Ishikawa (cell line): ENCODE results near the gene CFAP97.

Source experiments
- CEBPB ChIP-seq: IDR thresholded peaks from 2 replicates; pipeline ENCODE4 v1.6.1; 2012
- CREB1 ChIP-seq: IDR thresholded peaks from 2 replicates; pipeline ENCODE4 v1.6.1; 2012; ENCODE audit warnings: low read depth
- EGR1 ChIP-seq: IDR thresholded peaks from 2 replicates; pipeline ENCODE4 v1.6.1; 2012
- EP300 ChIP-seq: IDR thresholded peaks from 2 replicates; pipeline ENCODE4 v1.6.1; 2012; ENCODE audit warnings: borderline replicate concordance
- FOXM1 ChIP-seq: IDR thresholded peaks from 2 replicates; pipeline ENCODE4 v1.6.1; 2012; ENCODE audit warnings: low read depth, borderline replicate concordance
- NFIC ChIP-seq: IDR thresholded peaks from 2 replicates; pipeline ENCODE4 v1.6.1; 2012
- RAD21 ChIP-seq: IDR thresholded peaks from 2 replicates; pipeline ENCODE4 v1.6.1; 2012; ENCODE audit warnings: low read depth
- TAF1 ChIP-seq: IDR thresholded peaks from 2 replicates; pipeline ENCODE4 v1.6.1; 2012; ENCODE audit warnings: low read depth, mild to moderate bottlenecking
- TCF12 ChIP-seq: IDR thresholded peaks from 2 replicates; pipeline ENCODE4 v1.6.1; 2012; ENCODE audit warnings: low read depth
- TEAD4 ChIP-seq: IDR thresholded peaks from 2 replicates; pipeline ENCODE4 v1.6.1; 2012
- YY1 ChIP-seq: IDR thresholded peaks from 2 replicates; pipeline ENCODE4 v1.6.1; 2012; ENCODE audit warnings: low read depth
- ZBTB7A ChIP-seq: IDR thresholded peaks from 2 replicates; pipeline ENCODE4 v1.6.1; 2012; ENCODE audit warnings: low read depth
- TF ChIP-seq, protein P1 (sequence below): IDR thresholded peaks from 2 replicates; pipeline ENCODE4 v1.6.1; 2012
- TF ChIP-seq, protein P2 (sequence below): IDR thresholded peaks from 2 replicates; pipeline ENCODE4 v1.6.1; 2012; ENCODE audit warnings: low read depth, mild to moderate bottlenecking
- TF ChIP-seq, protein P3 (sequence below): IDR thresholded peaks from 2 replicates; pipeline ENCODE4 v1.6.1; 2012

Gene CFAP97

DNA sequence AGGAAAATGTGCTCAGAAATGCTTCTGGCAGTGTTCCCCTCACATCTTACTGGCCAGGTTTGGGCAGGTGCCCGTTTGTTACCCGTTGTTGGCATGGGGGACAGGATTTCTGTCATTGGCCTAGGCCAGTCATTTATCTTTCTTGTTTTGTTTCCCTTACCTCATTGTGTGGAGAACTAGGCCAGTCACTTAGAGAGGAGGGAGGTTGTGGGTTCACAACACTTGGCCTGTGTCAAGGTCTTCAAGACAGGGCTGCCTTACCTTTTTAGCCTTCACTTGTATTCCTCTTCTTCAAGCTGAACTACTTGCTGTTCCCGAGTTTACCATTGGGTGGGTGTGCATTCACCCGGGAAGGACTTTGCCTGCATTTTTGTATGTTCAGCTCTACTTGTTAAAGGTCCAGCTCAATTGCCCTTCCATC lies 23.3 kb upstream of the CFAP97 start:
- no peak for TF ChIP-seq FOXM1
- TF ChIP-seq YY1, result no peak
- peak; percentile 29; the same call in 1 of the 2 replicates for TF ChIP-seq RAD21

DNA sequence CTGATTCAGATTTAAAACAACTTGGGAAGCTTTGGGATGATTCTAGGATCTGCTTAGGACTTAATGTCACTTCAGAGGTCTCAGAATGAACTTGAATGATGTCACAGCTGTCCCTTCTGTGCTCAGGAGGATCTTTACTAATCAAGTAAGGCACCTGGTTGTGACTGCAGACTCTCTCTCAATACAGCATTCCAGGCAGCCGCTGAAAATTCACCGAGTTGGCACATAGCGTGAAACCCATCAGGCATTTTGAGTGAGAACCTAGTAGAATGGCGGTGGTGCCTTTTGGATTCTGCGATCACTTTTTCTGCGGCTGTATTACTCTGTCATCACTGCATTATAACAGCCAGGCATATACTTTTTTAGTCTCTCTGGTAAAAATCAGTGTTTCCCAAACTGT lies 22.1 kb upstream of the CFAP97 start:
- TF ChIP-seq EGR1, result no peak
- TF ChIP-seq TCF12, result no peak
- TF ChIP-seq, protein P1, sequence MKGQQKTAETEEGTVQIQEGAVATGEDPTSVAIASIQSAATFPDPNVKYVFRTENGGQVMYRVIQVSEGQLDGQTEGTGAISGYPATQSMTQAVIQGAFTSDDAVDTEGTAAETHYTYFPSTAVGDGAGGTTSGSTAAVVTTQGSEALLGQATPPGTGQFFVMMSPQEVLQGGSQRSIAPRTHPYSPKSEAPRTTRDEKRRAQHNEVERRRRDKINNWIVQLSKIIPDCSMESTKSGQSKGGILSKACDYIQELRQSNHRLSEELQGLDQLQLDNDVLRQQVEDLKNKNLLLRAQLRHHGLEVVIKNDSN, result no peak
- TF ChIP-seq CREB1, result no peak
- no peak for TF ChIP-seq TEAD4
- no peak for TF ChIP-seq FOXM1
- TF ChIP-seq, protein P2, sequence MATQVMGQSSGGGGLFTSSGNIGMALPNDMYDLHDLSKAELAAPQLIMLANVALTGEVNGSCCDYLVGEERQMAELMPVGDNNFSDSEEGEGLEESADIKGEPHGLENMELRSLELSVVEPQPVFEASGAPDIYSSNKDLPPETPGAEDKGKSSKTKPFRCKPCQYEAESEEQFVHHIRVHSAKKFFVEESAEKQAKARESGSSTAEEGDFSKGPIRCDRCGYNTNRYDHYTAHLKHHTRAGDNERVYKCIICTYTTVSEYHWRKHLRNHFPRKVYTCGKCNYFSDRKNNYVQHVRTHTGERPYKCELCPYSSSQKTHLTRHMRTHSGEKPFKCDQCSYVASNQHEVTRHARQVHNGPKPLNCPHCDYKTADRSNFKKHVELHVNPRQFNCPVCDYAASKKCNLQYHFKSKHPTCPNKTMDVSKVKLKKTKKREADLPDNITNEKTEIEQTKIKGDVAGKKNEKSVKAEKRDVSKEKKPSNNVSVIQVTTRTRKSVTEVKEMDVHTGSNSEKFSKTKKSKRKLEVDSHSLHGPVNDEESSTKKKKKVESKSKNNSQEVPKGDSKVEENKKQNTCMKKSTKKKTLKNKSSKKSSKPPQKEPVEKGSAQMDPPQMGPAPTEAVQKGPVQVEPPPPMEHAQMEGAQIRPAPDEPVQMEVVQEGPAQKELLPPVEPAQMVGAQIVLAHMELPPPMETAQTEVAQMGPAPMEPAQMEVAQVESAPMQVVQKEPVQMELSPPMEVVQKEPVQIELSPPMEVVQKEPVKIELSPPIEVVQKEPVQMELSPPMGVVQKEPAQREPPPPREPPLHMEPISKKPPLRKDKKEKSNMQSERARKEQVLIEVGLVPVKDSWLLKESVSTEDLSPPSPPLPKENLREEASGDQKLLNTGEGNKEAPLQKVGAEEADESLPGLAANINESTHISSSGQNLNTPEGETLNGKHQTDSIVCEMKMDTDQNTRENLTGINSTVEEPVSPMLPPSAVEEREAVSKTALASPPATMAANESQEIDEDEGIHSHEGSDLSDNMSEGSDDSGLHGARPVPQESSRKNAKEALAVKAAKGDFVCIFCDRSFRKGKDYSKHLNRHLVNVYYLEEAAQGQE, result no peak

DNA sequence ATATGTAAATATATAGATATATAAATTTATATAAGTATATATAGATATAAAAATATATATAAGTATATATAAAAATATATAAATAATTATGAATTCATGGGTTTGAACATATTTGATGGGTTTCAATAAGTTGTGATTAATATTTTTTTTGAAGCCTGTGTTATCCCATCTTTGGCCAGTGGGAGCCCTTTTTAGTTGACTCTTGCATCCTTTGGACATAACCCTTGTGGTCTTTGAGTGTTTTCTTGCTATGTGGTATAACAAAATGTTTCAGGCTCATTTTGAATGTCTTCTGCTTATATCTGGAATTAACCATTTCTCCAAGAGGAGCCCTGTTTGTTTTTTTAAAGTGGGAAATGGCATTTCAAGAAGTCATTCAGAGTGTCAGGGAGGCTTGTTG lies 20.8 kb upstream of the CFAP97 start:
- TF ChIP-seq TEAD4 (no peak), NFIC (no peak), ZBTB7A (no peak), TCF12 (no peak), YY1 (no peak), EP300 (no peak), TAF1 (no peak), RAD21 (no peak), CREB1 (no peak), CEBPB (no peak), FOXM1 (no peak), EGR1 (no peak)
- TF ChIP-seq, protein P3, sequence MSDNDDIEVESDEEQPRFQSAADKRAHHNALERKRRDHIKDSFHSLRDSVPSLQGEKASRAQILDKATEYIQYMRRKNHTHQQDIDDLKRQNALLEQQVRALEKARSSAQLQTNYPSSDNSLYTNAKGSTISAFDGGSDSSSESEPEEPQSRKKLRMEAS, result no peak
- TF ChIP-seq, protein P2, result no peak
- TF ChIP-seq, protein P1, result no peak

DNA sequence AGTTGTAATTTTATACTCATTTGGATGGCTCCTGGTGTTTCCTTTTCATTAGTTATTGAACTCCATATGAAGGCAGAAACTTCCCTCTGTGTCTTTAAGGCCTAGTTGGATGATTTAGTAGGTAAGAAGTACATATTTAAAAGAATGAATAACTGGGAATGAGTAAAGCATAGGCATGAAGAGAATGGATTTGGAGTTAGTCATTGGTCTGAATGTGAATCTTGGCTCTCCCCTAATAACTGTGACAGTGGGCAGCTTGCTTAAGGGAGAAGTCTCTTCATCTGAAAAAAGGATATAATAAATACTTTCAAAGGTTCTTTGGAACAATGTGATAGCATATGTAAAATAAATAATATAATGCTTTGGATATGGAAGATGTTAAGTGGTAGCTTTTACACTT lies 18.8 kb upstream of the CFAP97 start:
- TF ChIP-seq EGR1 (no peak), NFIC (no peak), CEBPB (no peak), RAD21 (no peak), TEAD4 (no peak), CREB1 (no peak), ZBTB7A (no peak), TCF12 (no peak), YY1 (no peak), EP300 (no peak)
- TF ChIP-seq, protein P2, result no peak
- TF ChIP-seq, protein P1, result no peak
- TF ChIP-seq, protein P3, result no peak

DNA sequence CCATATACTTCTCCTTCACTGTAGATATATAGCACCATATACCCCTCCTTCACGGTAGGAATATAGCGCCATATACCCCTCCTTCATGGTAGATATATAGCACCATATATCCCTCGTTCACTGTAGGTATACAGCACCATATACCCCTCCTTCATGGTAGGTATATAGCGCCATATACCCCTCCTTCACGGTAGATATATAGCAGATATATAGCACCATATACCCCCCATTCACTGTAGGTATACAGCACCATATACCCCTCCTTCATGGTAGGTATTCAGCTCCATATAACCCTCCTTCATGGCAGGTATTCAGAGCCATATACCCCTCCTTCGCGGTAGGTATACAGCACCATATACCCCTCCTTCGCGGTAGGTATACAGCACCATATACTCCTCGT lies 18.1 kb upstream of the CFAP97 start:
- TF ChIP-seq, protein P3, result no peak
- TF ChIP-seq ZBTB7A (no peak), TEAD4 (no peak), CREB1 (no peak), TCF12 (no peak), YY1 (no peak), NFIC (no peak), EP300 (no peak), RAD21 (no peak), CEBPB (no peak), TAF1 (no peak), EGR1 (no peak), FOXM1 (no peak)
- TF ChIP-seq, protein P1, result no peak
- TF ChIP-seq, protein P2, result no peak
